KMS-11 (cell line): ENCODE measurements around the gene LRRC75A.
A peak's percentile ranks its signal among the peaks of the same experiment; 100 is the strongest.
"Not testable (repeated sequence)": the region's sequence is repeated elsewhere in the genome, so short reads cannot be mapped to it uniquely, and the experiment has no call there.

Source experiments
- H2AFZ ChIP-seq: fragments of 200-600 bp; sonication (generic); 2 replicates; pipeline ENCODE4 v1.6.1; 2016; ENCODE audit warnings: antibody characterized with exemption, mixed run types, low read depth
- H3K27ac ChIP-seq: fragments of 200-600 bp; sonication (generic); 2 replicates; pipeline ENCODE4 v1.6.1; 2016; ENCODE audit warnings: mild to moderate bottlenecking, mixed run types
- H3K27me3 ChIP-seq: fragments of 200-600 bp; sonication (generic); 2 replicates; pipeline ENCODE4 v1.6.1; 2017; ENCODE audit warnings: mild to moderate bottlenecking, low read depth, mixed run types, moderate library complexity; ENCODE audit not compliant: insufficient read depth
- H3K36me3 ChIP-seq: fragments of 200-600 bp; sonication (generic); 2 replicates; pipeline ENCODE4 v1.6.1; 2017; ENCODE audit warnings: mild to moderate bottlenecking, mixed run types; ENCODE audit not compliant: insufficient read depth
- H3K4me1 ChIP-seq: fragments of 200-600 bp; sonication (generic); 2 replicates; pipeline ENCODE4 v1.6.1; 2016; ENCODE audit warnings: mild to moderate bottlenecking, low read depth, mixed run types; ENCODE audit not compliant: poor library complexity, severe bottlenecking
- H3K4me2 ChIP-seq: fragments of 200-600 bp; sonication (generic); 2 replicates; pipeline ENCODE4 v1.7.0; 2016; ENCODE audit warnings: mild to moderate bottlenecking, mixed run types
- H3K4me3 ChIP-seq: fragments of 200-600 bp; sonication (generic); IDR thresholded peaks from 2 replicates; pipeline ENCODE4 v1.6.1; 2017; ENCODE audit warnings: low read depth, low read length, mixed read lengths; ENCODE audit not compliant: insufficient read depth
- H3K79me2 ChIP-seq: fragments of 200-600 bp; sonication (generic); 2 replicates; pipeline ENCODE4 v1.6.1; 2016; ENCODE audit warnings: low read depth, mixed run types; ENCODE audit not compliant: insufficient read depth
- H3K9ac ChIP-seq: fragments of 200-600 bp; sonication (generic); 2 replicates; pipeline ENCODE4 v1.6.1; 2016; ENCODE audit warnings: mild to moderate bottlenecking, mixed run types
- H4K20me1 ChIP-seq: fragments of 200-600 bp; sonication (generic); 2 replicates; pipeline ENCODE4 v1.6.1; 2016; ENCODE audit warnings: mild to moderate bottlenecking, mixed run types; ENCODE audit not compliant: insufficient read depth
- TF ChIP-seq, protein P1 (sequence below): fragments of 200-600 bp; sonication (generic); conservative IDR thresholded peaks from 2 replicates; pipeline ENCODE4 v1.6.1; 2017; ENCODE audit warnings: low read depth, mild to moderate bottlenecking, antibody characterized with exemption, low read length, moderate library complexity, mixed read lengths

Gene LRRC75A

DNA sequence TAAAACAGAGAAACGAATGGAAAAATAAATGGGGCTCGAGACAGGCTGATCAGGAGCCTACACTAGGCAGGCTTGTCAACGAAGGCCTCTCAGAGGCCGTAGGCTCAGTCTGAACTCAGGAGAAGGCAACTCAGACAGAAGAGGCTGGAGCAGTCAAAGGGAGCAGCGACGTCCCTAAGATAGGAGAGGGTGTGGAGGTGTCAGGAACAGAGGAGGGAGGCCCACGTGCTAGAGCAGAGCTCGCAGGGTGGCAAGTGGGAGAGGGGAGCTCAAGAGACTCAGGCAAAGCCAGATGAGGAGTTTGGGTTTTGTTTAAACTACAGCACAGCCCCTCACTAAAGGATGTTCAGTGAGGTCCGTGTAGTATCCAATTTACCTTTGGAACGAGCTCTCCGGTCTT lies 32.7 kb downstream of the LRRC75A start:
- Histone ChIP-seq H3K27ac (no peak overlapping the region), H3K4me3 (no peak overlapping the region), H3K79me2 (no peaks in the 10 kb centered on the region), H3K9ac (no peak overlapping the region), H3K4me2 (no peak overlapping the region), H3K27me3 (no peaks in the 10 kb centered on the region), H3K4me1 (no peaks in the 10 kb centered on the region), H3K36me3 (no peaks in the 10 kb centered on the region), H2AFZ (no peak overlapping the region), H4K20me1 (no peaks in the 10 kb centered on the region)
- TF ChIP-seq, protein P1, sequence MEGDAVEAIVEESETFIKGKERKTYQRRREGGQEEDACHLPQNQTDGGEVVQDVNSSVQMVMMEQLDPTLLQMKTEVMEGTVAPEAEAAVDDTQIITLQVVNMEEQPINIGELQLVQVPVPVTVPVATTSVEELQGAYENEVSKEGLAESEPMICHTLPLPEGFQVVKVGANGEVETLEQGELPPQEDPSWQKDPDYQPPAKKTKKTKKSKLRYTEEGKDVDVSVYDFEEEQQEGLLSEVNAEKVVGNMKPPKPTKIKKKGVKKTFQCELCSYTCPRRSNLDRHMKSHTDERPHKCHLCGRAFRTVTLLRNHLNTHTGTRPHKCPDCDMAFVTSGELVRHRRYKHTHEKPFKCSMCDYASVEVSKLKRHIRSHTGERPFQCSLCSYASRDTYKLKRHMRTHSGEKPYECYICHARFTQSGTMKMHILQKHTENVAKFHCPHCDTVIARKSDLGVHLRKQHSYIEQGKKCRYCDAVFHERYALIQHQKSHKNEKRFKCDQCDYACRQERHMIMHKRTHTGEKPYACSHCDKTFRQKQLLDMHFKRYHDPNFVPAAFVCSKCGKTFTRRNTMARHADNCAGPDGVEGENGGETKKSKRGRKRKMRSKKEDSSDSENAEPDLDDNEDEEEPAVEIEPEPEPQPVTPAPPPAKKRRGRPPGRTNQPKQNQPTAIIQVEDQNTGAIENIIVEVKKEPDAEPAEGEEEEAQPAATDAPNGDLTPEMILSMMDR = no peak

DNA sequence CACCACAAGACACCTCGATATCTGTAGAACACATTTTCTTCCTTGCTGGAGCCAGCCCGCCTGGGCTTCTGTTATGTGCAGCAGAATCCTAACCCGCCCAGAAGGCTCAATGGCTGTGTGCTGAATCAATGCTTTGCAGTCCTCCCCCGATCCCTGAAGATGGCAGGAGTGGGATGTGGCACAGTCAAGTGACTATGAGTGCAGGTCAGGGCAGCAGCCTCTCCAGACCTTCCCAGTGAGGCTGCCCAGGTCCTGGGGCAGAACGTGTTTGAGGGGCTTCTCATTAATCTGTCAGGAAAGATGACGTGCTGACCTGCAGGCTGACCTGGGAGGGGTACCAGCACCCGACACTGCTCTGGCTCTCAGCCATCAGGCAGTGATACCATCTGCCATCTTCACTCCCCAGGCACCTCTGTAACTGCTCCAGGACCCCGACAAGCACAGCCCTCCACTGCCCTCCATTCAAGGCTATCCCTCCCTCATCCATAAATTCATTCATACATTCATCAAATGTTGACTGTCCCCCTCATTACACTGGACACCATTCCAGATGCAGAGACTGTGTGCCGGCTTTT lies 35.2 kb downstream of the LRRC75A start:
- H3K27me3 ChIP-seq = no peaks in the 10 kb centered on the region
- H3K27ac ChIP-seq = no peak overlapping the region
- no peaks in the 10 kb centered on the region for H3K36me3 ChIP-seq
- H3K4me2 ChIP-seq = no peak overlapping the region
- H3K9ac ChIP-seq = no peak overlapping the region
- H2AFZ ChIP-seq = no peak overlapping the region
- no peak overlapping the region for H3K4me3 ChIP-seq
- H3K79me2 ChIP-seq = no peaks in the 10 kb centered on the region
- TF ChIP-seq, protein P1 = no peak
- H4K20me1 ChIP-seq = no peaks in the 10 kb centered on the region
- H3K4me1 ChIP-seq = no peaks in the 10 kb centered on the region

DNA sequence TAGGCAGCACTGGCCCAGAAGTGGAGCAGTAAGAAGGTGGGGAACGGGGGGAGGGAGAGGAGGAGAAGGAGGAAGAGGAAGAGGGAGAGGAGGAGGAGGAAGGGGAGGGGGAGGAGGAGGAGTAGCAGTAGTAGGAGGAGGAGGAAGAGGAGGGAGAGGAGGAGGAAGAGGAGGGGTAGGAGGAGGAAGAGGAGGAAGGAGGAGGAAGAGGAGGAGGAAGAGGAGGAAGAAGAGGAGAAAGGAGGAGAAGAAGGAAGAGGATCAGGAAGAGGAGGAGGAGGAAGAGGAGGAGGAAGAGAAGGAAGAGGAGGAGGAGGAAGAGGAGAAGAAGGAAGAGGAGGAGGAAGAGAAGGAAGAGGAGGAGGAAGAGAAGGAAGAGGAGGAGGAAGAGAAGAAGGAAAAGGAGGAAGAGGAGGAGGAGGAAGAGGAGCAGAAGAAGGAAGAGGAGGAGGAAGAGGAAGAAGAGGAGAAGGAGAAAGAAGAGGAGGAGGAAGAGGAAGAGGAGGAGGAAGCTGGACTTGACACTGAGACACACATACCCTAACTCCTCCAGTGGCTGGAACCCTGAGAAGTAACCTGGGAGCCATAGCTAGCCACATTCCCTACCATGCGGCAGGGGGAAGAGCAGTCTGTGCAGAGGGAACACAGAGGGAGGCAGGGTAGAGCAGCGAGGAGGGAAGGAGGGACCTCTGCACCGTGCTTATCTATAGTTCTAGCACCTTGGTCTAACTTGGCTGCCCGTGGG lies 35.8 kb downstream of the LRRC75A start:
- no peak overlapping the region for H3K4me3 ChIP-seq
- H3K79me2 ChIP-seq = no peaks in the 10 kb centered on the region
- H3K27me3 ChIP-seq = no peaks in the 10 kb centered on the region
- H3K9ac ChIP-seq = no peak overlapping the region
- no peaks in the 10 kb centered on the region for H3K36me3 ChIP-seq
- H3K27ac ChIP-seq = no peak overlapping the region
- no peak overlapping the region for H3K4me2 ChIP-seq
- no peaks in the 10 kb centered on the region for H4K20me1 ChIP-seq
- TF ChIP-seq, protein P1 = no peak
- H3K4me1 ChIP-seq = no peaks in the 10 kb centered on the region
- no peak overlapping the region for H2AFZ ChIP-seq

DNA sequence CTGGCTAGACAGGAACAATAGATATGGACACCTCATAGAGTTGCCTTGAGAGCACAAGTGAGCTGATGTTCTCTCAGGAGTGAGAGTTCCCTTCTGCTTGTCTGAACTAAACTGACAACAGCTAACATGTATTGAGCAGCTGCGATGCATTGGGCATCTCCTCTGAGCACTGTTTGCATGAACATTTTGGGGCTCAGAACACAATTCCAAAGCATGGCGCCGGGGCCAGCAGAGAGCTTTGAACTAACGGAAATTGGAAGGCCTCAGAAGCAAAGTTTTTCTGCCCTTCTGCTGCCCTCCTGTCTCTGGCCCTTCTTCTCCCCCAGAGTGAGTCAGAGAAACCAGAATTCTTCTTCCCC lies 38.5 kb downstream of the LRRC75A start:
- no peak overlapping the region for H3K27ac ChIP-seq
- no peaks in the 10 kb centered on the region for H3K27me3 ChIP-seq
- TF ChIP-seq, protein P1 = 0 out of 2 replicates have a peak, but pooled peaks have one; percentile 2
- no peak overlapping the region for H3K4me2 ChIP-seq
- H3K4me1 ChIP-seq = no peaks in the 10 kb centered on the region
- H3K9ac ChIP-seq = no peak overlapping the region
- no peaks in the 10 kb centered on the region for H3K79me2 ChIP-seq
- no peaks in the 10 kb centered on the region for H4K20me1 ChIP-seq
- H3K36me3 ChIP-seq = no peaks in the 10 kb centered on the region
- H3K4me3 ChIP-seq = no peak overlapping the region
- no peak overlapping the region for H2AFZ ChIP-seq

DNA sequence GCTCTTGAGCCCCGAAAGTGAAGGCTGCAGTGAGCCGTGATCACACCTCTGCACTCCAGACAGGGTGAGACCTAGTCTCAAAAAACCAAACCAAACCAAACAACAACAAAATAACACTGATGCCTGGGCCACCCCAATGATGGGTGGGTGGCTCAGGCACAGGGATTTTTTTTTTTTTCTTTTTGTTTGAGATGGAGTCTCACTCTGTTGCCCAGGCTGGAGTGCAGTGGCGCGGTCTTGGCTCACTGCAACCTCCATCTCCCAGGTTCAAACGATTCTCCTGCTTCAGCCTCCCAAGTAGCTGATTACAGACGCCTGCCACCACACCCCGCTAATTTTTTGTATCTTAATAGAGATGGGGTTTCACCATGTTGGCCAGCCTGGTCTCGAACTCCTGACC lies 39.7 kb downstream of the LRRC75A start:
- H2AFZ ChIP-seq, H3K79me2 ChIP-seq, H3K4me2 ChIP-seq, H3K27me3 ChIP-seq, H3K9ac ChIP-seq, H3K4me3 ChIP-seq, H4K20me1 ChIP-seq, H3K27ac ChIP-seq, H3K4me1 ChIP-seq, H3K36me3 ChIP-seq: not testable (repeated sequence)
